ENCODE data around the gene TBC1D12.
A peak's percentile ranks its signal among the peaks of the same experiment; 100 is the strongest.
"Not testable (repeated sequence)": the region's sequence is repeated elsewhere in the genome, so short reads cannot be mapped to it uniquely, and the experiment has no call there.

TBC1D12 gene

GRCh38 chr10:94402204-94402842, at the start of gene TBC1D12:
Gene TBC1D12, plus strand, starts transcription at chr10:94402541. Its CDS starts 73 bp downstream, at chr10:94402614.
- peak; percentile 9 to 11 for DNase-seq

- DNase-seq, result no peak
Observed at GRCh38 chr10:94353336-94353735, 49.0 kb upstream of the TBC1D12 start.

- no peak for DNase-seq
Observed at GRCh38 chr10:94355841-94356240, 46.5 kb upstream of the TBC1D12 start.

GRCh38 chr10:94357193-94357592, 45.1 kb upstream of the TBC1D12 start:
- DNase-seq, result no peak

GRCh38 chr10:94358480-94358879, 43.9 kb upstream of the TBC1D12 start:
- DNase-seq, result no peak

- peak in 1 of 2 donors; percentile 5 for DNase-seq
Observed at GRCh38 chr10:94361171-94361794, 41.1 kb upstream of the TBC1D12 start.

- peak; percentile 94 to 96 for DNase-seq
Observed at GRCh38 chr10:94362360-94363250, 39.7 kb upstream of the TBC1D12 start, which contains the start of gene NOC3L. Gene NOC3L, minus strand, starts transcription at chr10:94362939. Its CDS starts 101 bp downstream, at chr10:94362838.

GRCh38 chr10:94363251-94363565, 39.1 kb upstream of the TBC1D12 start:
- no peak for DNase-seq

GRCh38 chr10:94364482-94364881, 37.9 kb upstream of the TBC1D12 start:
- DNase-seq, result no peak

- no peak for DNase-seq
Observed at GRCh38 chr10:94366382-94366781, 36.0 kb upstream of the TBC1D12 start.

GRCh38 chr10:94370501-94370900, 31.8 kb upstream of the TBC1D12 start:
- no peak for DNase-seq

GRCh38 chr10:94375374-94375773, 27.0 kb upstream of the TBC1D12 start:
- no peak for DNase-seq

- no peak for DNase-seq
Observed at GRCh38 chr10:94376865-94377264, 25.5 kb upstream of the TBC1D12 start.

- DNase-seq, result no peak
Observed at GRCh38 chr10:94383530-94383929, 18.8 kb upstream of the TBC1D12 start.

- DNase-seq, result not testable (repeated sequence)
Observed at GRCh38 chr10:94385733-94386132, 16.6 kb upstream of the TBC1D12 start.

GRCh38 chr10:94392117-94392516, 10.2 kb upstream of the TBC1D12 start:
- DNase-seq, result not testable (repeated sequence)

- no peak for DNase-seq
Observed at GRCh38 chr10:94397549-94398370, 4.6 kb upstream of the TBC1D12 start.

GRCh38 chr10:94398762-94399161, 3.6 kb upstream of the TBC1D12 start:
- no peak for DNase-seq

GRCh38 chr10:94402843-94403379, 570 bp downstream of the TBC1D12 start:
- peak in 1 of 2 donors; percentile 1 for DNase-seq

GRCh38 chr10:94403380-94404213, 1.3 kb downstream of the TBC1D12 start:
- DNase-seq, result no peak

GRCh38 chr10:94405406-94405805, 3.1 kb downstream of the TBC1D12 start:
- no peak for DNase-seq

- DNase-seq, result no peak
Observed at GRCh38 chr10:94407668-94408067, 5.3 kb downstream of the TBC1D12 start.
